Astrocyte of the cerebellum (primary cell): Measurements from ENCODE around the gene PDE2A.

Experiments used
- DNase-seq: peaks from one replicate; pipeline ENCODE4 v3.0.0-alpha.2; 2011; ENCODE audit warnings: low read depth
- H3K4me3 ChIP-seq: 2 replicates; pipeline ENCODE4 v1.5.1; 2011; ENCODE audit warnings: mild to moderate bottlenecking, low read depth, low read length, moderate library complexity
- in situ Hi-C: cut with HindIII; loops from 2 replicates; pipeline ENCODE4 v1.10.0; 2017; ENCODE audit warnings: low sequenced_read_pairs
- TF ChIP-seq, protein P1 (sequence below): IDR thresholded peaks from 2 replicates; pipeline ENCODE4 v1.5.1; 2012; ENCODE audit warnings: low read length, low read depth, moderate library complexity, mild to moderate bottlenecking; ENCODE audit errors: missing control alignments

The PDE2A gene

GRCh38 chr11:72673943-72674828, at the start of gene PDE2A:
TSS of gene PDE2A (minus strand) at chr11:72674422. CDS start at chr11:72674207, 215 bp downstream.
- in situ Hi-C loops: no loop called here
- TF ChIP-seq, protein P1, sequence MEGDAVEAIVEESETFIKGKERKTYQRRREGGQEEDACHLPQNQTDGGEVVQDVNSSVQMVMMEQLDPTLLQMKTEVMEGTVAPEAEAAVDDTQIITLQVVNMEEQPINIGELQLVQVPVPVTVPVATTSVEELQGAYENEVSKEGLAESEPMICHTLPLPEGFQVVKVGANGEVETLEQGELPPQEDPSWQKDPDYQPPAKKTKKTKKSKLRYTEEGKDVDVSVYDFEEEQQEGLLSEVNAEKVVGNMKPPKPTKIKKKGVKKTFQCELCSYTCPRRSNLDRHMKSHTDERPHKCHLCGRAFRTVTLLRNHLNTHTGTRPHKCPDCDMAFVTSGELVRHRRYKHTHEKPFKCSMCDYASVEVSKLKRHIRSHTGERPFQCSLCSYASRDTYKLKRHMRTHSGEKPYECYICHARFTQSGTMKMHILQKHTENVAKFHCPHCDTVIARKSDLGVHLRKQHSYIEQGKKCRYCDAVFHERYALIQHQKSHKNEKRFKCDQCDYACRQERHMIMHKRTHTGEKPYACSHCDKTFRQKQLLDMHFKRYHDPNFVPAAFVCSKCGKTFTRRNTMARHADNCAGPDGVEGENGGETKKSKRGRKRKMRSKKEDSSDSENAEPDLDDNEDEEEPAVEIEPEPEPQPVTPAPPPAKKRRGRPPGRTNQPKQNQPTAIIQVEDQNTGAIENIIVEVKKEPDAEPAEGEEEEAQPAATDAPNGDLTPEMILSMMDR: no peak
- H3K4me3 ChIP-seq: no peak within 1 kb of the TSS
- no peak for DNase-seq

DNA sequence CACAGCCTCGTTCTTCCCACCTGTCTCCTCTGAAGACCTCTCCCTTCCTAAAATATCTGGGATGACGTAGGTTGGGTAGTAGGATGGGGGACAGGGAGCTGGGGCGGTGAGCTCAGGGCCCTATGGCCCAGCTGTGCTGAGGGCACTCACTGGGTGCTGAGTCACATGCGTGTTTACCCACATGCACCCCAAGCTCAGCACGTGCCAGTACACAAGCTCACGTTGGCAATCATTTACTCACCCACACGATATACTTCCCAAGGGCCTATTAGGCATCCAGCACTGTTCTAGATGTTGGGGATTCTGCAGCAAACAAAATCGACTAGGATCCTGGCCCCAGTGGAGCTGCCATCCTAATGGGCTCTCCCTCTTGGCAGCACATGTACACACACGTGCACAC, 49.3 kb upstream of the PDE2A start:
- in situ Hi-C loops: no loop called here
- H3K4me3 ChIP-seq: no peak overlapping the region
- TF ChIP-seq, protein P1: no peak
- no peak for DNase-seq

- H3K4me3 ChIP-seq: peak overlapping the region; percentile 58
- peak; percentile 60 for DNase-seq
- TF ChIP-seq, protein P1: no peak
- in situ Hi-C loops: no loop called here
Observed at GRCh38 chr11:72722050-72722748, 48.0 kb upstream of the PDE2A start.

- in situ Hi-C loops: no loop called here
- peak overlapping the region; percentile 58 for H3K4me3 ChIP-seq
- TF ChIP-seq, protein P1: no peak
- DNase-seq: no peak
Observed at GRCh38 chr11:72721689-72722049, 47.4 kb upstream of the PDE2A start.

DNA sequence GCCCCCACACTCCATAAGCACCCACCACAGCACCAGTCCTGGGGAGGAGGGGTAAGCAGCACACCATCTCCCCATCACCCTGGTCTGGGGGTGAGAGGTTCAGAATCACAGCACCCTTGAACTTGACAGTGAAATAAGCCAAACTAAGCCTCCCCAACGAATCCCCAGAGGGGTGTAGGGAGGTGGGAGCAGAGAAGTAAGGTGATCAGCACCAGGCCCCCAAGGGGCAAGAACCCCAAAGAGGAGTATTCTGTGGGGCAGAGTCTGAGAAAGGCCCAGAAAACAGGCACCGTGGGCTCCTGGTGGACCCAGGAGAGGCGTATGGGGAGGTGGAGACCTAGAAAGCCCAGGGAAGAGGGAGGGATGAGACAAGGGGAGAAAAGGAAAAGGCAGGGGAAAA, 47.1 kb upstream of the PDE2A start:
- peak overlapping the region; percentile 58 for H3K4me3 ChIP-seq
- in situ Hi-C loops: no loop called here
- TF ChIP-seq, protein P1: no peak
- no peak for DNase-seq

DNA sequence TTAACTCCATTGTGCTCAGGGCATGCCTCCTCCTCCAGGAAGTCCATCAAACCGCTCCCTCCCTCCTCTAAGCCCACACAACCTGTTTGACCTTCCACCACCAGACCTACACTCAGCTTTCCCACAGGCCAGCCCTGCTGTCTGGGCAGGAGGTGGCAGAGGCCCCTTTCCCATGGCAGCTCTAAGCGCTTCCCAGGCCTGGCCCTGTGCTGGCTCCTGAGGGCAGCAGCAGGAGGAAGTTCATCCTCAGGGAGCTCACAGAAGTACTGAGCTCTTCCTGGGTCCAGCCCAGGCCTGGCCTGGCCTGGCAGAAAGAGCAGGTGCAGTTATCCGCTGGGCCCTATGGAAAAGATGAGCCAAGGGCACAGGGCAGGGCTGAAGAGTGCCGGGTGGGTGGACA, 46.6 kb upstream of the PDE2A start:
- in situ Hi-C loops: no loop called here
- no peak for DNase-seq
- TF ChIP-seq, protein P1: no peak
- H3K4me3 ChIP-seq: peak overlapping the region; percentile 58
